ENCODE data around the gene CLDN18.

The CLDN18 gene

GRCh38 chr3:138009476-138010272 lies at the start of gene CLDN18:
CLDN18 (plus strand) TSS chr3:138010165; CDS start chr3:138010226, 61 bp downstream.
- DNase-seq (ENCODE audit: low read depth) = no peak

- DNase-seq (ENCODE audit: low read depth) = no peak
These were observed 47.7 kb upstream of the CLDN18 start for GRCh38 chr3:137962251-137962650.

GRCh38 chr3:137963463-137963862 lies 46.5 kb upstream of the CLDN18 start:
- DNase-seq (ENCODE audit: low read depth) = no peak

DNA sequence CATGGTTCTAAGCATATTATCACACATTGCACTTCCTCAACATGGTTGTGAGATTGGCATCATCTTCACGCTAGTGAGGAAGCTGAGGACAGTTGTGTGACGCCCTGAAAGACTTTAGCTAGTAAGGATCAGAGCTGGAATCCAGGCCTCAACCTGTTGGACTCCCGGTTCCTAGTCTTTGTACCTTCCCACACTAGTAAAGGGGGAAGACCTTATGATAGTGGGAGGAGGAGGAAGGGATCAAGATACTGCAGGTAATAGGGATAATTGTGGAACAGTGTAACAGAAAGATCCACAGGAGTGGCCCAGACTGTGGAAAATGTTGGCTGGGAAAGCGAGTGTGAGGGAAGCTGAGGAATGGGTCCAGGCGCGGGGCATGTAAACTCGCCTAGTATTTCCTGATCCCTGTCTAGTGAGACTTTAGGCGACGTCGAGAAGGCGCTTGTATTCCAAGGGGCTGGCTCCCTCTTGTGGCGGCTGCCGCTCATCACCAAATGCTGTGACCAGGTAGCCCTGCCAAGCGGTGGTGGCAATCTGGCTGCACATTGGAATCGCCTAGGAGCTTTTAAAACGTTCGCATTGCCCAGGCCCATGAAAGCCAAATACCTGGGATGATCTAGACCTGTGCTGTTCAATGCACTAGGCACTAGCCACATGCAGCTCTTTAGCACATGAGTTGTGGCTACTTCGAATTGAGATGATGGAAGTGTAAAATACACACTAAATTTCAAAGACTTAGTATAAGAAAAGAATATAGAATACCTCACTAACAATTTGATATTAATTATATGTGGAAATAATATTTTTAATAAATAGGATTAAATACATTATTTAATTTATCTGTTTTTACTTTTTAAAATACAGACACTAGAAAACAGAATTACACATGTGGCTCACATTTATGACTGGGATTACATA lies 38.8 kb upstream of the CLDN18 start:
- peak; percentile 71 for DNase-seq (ENCODE audit: low read depth)

DNA sequence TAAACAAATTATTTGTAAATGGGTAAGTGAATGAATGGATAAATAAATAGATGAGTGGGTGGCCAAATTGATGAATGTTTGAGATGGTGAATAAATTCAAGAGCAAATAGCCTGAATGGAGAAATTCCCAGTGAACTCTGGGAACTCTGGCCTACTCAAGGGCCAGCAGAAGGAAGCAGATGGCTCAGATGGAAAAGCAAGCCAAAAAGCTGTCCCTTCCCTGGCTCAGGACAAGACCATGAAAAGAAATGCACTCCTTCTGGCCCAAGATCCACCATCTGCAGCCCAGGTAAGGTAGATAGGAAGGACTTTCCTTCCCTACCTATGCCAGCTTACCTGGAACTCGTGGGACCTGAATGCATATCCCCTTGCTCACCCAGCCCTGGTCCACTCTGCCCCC lies 37.6 kb upstream of the CLDN18 start:
- no peak for DNase-seq (ENCODE audit: low read depth)

- DNase-seq (ENCODE audit: low read depth) = no peak
These were observed 31.6 kb upstream of the CLDN18 start for GRCh38 chr3:137978328-137978727.

DNA sequence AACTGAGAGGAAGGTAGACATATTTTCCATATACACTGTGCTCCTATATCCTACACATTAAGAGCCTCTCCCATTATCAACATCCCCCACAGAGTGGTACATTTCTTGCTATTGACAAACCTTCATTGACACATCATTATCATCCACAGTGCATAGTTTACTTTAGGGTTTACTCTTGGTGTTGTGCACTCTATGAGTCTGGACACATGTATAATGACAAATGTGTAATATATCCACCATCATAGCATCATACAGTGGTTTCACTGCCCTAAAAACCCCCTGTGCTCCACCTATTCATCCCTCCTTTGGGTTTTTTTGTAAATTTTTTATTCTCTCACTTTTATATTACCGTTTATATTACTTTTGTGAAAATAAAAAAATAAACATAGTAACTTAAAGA lies 22.2 kb upstream of the CLDN18 start:
- DNase-seq (ENCODE audit: low read depth) = no peak

DNA sequence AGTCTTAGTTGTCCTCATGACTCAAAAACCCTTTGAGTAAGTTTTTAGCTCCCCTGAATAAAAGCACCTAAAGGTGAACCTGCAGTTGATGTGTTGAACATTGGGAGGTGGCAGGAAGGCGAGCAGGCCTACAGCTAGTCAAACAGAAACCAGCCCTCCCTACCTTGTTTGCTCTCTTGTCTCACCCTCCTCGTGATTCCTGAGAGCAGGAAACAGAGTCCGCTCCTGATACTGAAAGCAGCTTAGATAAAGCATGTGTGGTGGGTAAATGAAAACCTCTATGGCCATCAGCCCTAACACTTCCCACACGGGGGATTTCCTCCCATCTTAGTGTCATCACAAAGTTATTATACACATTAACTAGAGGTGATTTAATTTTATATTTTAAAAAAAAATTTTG lies 21.8 kb upstream of the CLDN18 start:
- DNase-seq (ENCODE audit: low read depth) = no peak

- no peak for DNase-seq (ENCODE audit: low read depth)
These were observed 21.0 kb upstream of the CLDN18 start for GRCh38 chr3:137988982-137989381.

DNA sequence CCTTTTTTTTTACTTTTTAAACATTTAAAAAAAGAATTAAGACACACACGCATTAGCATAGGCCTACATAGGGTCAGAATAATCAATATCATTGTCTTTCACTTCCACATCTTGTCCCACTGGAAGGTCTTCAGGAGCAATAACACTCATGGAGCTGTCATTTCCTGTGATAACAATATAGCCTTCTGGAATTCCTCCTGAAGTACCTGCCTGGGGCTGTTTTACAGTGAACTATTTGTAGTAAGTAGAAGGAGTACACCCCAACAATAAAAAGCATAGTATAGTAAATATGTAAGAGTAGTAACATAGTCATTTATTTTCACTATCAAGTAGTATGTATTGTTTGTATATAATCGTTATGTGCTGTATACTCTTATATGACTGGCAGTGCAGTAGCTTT lies 19.5 kb upstream of the CLDN18 start:
- DNase-seq (ENCODE audit: low read depth) = no peak

GRCh38 chr3:137992592-137992991 lies 17.4 kb upstream of the CLDN18 start:
- no peak for DNase-seq (ENCODE audit: low read depth)

DNA sequence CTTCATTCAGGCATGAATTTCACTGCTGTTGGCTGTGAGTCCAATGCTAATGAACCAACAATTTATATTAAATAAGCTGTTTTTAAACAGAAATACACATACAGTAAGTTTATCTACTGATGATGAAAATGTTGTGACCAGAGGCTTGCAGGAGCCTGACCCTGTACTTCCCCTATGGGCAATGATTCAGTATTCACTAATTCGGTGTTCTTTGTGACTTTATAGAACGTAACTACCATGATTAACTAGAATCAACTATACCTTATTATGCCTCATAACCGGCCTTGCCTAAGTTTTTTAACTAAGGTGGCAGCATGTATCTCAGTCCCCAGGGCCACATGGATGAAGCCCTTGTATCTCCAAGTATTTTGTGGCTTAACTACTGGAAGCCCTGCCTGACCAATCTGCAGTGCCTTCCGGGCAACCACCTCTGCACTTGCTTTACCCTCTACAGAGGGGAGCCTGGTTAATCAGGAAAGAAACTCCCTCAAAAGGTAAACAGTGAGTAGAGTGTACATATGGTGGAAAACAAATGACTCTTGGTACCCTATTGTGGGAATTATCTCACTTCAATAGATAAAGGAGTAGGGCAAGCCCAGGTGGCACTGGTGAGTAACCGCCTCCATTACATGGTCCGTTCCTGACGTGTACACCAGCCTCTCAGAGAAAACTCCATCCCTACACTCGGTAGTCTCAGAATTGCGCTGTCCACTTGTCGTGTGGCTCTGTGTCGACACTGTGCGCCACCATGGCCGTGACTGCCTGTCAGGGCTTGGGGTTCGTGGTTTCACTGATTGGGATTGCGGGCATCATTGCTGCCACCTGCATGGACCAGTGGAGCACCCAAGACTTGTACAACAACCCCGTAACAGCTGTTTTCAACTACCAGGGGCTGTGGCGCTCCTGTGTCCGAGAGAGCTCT lies 11.6 kb upstream of the CLDN18 start:
- no peak for DNase-seq (ENCODE audit: low read depth)

DNA sequence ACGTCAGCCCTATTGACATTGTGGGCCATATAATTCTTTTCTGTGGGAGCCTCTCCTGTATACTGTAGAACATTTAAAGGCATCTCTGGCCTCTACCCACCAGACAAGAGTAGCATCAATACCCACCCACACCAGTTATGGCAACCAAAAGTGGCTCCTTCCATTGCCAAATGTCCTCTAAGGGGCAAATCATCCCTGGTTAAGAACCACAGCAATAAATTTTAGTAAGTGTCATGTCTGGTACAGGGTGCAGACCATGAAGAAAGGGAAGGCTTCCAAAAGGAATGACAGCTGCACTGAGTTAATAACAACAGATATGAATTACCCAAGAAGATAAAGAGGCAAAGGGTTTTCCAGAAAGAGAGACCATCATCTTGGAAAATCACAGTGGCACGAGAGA lies 6.9 kb upstream of the CLDN18 start:
- DNase-seq (ENCODE audit: low read depth) = no peak

DNA sequence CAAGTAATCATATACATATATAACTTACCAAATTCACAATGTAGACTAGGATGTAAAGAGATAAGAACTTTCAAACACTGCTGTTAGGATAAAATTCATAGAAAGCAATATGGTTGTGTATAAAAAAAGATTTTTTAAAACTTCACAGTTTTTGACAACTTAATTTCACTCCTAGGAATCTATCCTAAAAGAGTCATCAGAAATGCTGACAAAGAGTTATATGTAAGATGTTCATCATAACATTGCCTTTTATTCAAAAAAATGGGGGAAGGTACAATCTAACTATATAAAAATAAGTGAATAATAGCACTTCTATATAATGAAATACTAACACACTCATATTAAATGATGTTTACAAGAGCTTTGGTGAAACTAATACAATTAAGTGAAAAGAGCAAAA lies 4.3 kb upstream of the CLDN18 start:
- DNase-seq (ENCODE audit: low read depth) = no peak

DNA sequence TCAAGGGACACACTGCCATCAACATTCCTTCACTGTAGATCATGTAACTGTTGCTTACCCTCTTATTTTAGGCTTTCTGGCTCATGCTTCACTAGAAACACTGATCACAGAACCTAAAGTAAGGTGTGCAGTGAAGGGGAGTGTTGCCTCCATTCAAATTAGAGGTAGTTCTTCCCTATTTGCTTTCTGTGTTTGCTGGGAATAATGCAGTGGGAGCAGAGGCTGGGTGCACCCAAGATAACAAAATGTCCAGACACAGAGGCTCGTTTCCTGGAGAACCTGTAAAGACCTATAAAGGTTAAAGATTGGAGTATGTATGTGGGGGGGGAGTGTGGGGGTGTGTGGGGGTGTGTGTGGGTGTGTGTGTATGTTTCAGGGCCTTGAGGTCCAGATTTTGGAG lies 2.1 kb upstream of the CLDN18 start:
- DNase-seq (ENCODE audit: low read depth) = no peak

DNA sequence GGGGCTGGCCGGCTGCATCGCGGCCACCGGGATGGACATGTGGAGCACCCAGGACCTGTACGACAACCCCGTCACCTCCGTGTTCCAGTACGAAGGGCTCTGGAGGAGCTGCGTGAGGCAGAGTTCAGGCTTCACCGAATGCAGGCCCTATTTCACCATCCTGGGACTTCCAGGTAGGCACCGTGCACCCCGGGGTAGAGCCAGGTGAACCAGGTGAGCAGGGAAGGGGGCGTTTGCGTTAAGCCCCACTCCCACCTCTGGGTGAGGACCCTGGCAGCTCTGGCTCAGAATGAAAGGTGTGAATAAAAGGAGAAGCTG lies 267 bp downstream of the CLDN18 start:
- no peak for DNase-seq (ENCODE audit: low read depth)

GRCh38 chr3:138011722-138012121 lies 1.8 kb downstream of the CLDN18 start:
- DNase-seq (ENCODE audit: low read depth) = no peak

DNA sequence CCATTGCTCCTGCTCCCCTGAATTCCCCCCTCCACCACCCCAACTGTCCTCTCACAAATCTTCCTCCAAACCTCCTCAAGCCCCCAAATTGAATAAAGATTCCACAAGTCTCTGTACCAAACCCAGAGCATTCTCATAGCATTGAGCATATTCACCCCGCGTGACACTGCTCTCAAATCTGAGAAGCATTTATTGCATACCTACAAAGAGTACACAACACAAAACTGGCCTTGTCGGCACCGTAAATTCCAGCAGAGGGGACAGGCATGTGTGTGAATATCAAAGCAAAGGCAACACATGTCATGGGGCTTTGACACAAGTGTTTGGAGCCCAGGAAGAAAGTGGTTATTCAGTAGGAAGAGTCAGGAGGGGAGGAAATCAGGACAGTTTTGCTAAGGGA lies 2.6 kb downstream of the CLDN18 start:
- DNase-seq (ENCODE audit: low read depth) = no peak

DNA sequence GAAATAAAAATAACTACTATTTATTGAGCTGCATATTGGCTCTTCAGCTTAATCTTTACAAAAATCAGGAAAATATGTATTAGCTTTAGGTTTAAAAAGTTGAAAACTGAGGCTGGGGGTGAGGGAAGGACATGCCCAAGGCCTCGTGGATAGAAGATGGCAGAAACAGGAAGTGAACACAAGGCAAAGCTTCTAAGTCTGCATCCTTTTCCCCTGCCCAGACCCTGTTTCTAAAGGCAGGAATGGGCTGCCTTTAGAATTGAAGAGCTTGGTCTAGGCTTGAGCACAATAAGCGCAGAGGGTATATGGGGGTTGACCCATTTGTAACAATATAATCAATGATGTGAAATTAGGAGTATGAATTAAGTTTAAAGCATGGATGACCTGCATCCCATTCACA lies 6.1 kb downstream of the CLDN18 start:
- no peak for DNase-seq (ENCODE audit: low read depth)

GRCh38 chr3:138019281-138020069 lies 9.5 kb downstream of the CLDN18 start:
- DNase-seq (ENCODE audit: low read depth) = no peak

GRCh38 chr3:138023754-138024153 lies 13.8 kb downstream of the CLDN18 start:
- no peak for DNase-seq (ENCODE audit: low read depth)

GRCh38 chr3:138025553-138025952 lies 15.6 kb downstream of the CLDN18 start:
- DNase-seq (ENCODE audit: low read depth) = no peak
